K562 (cell line): ENCODE measurements around the gene MATK. TPM values are rescaled to one million over a fixed set of nuclear protein-coding genes. Genes with fewer than 3 reads are reported as not detected.

ENCODE experiments used
- ATAC-seq: fragments of 200-7000 bp; cut with Tn5 transposase; 3 replicates; pipeline ENCODE4 v1.9.1; 2020; ENCODE audit warnings: moderate library complexity
- BruUV-seq: library from RNA; stranded (reverse); fragments of 400-500 nt; replicated peaks from 2 replicates; lab custom pipeline; 2021; lab: Mats Ljungman, UMichigan
- CTCF ChIA-PET: fragments of 300-600 bp; formaldehyde crosslinking; extraction: SDS; loops from one replicate; lab custom pipeline; 2021; ENCODE audit warnings: low intra/inter-chr PET ratio; lab: Yijun Ruan, JAX
- POLR2A ChIA-PET: fragments of 300-600, 350-650 bp; sonication (Branson Sonifier 250); formaldehyde crosslinking; extraction: SDS; loops from one replicate; lab custom pipeline; 2021; ENCODE audit warnings: antibody characterized with exemption, inconsistent platforms; lab: Yijun Ruan, JAX
- DNase-seq, 4 experiments: peaks; one replicate each; pipeline versions ENCODE4 v3.0.0 to v3.0.0-alpha.2; 2011 to 2018; ENCODE audit warnings: low spot score in 3 of 4, mixed read lengths in 3 of 4; ENCODE audit errors: extremely low read depth in 1 of 4
- FAIRE-seq: peaks from 2 replicates; lab custom pipeline; 2011; peaks lifted over from hg19 to GRCh38; lab: Jason Lieb, UNC
- H2AFZ ChIP-seq: 2 replicates; pipeline ENCODE4 v1.6.0; 2011; ENCODE audit warnings: low read depth, low read length, control low read depth, inconsistent platforms
- H3K27ac ChIP-seq: fragments of 200-600 bp; 3 replicates; pipeline ENCODE4 v1.8.0; 2011; ENCODE audit warnings: low read depth, mild to moderate bottlenecking, control low read depth, inconsistent platforms, low read length, moderate library complexity, mixed read lengths; ENCODE audit errors: extremely low read depth
- H3K27me3 ChIP-seq, 2 experiments: fragments of 300-600 bp in 1 of 2; 2 replicates in 1 of 2; 3 replicates in 1 of 2; pipeline versions ENCODE4 v1.6.0 to v1.8.0; 2011; ENCODE audit warnings: inconsistent platforms in 2 of 2, low read length in 2 of 2, mild to moderate bottlenecking in 1 of 2, mixed read lengths in 1 of 2, moderate library complexity in 1 of 2; ENCODE audit not compliant: control insufficient read depth in 2 of 2, insufficient read depth in 2 of 2
- H3K36me3 ChIP-seq: fragments of 300-600 bp; 3 replicates; pipeline ENCODE4 v1.8.0; 2011; ENCODE audit warnings: mild to moderate bottlenecking, low read length, inconsistent platforms; ENCODE audit not compliant: control insufficient read depth, insufficient read depth
- H3K4me1 ChIP-seq, 2 experiments: fragments of 200-600 bp in 1 of 2; replicated peaks in 1 of 2; 2 replicates in 1 of 2; 3 replicates in 1 of 2; pipeline versions ENCODE4 v1.5.1 to v1.8.0; 2011; ENCODE audit warnings: inconsistent platforms in 2 of 2, low read length in 2 of 2, mild to moderate bottlenecking in 1 of 2, mixed read lengths in 1 of 2, moderate library complexity in 1 of 2; ENCODE audit not compliant: control insufficient read depth in 2 of 2, insufficient read depth in 2 of 2
- H3K4me2 ChIP-seq: 2 replicates; pipeline ENCODE4 v1.6.1; 2011; ENCODE audit warnings: low read length, control low read depth, inconsistent platforms, mixed read lengths; ENCODE audit not compliant: insufficient read depth
- H3K4me3 ChIP-seq: fragments of 200-600 bp; sonication (generic), shearing (Covaris generic); 2 replicates; pipeline ENCODE4 v1.5.1; 2016; ENCODE audit warnings: control low read depth, inconsistent platforms
- H3K79me2 ChIP-seq: fragments of 200-600 bp; 3 replicates; pipeline ENCODE4 v1.8.0; 2011; ENCODE audit warnings: low read length, inconsistent platforms; ENCODE audit not compliant: control insufficient read depth, insufficient read depth
- H3K9ac ChIP-seq, 2 experiments: 2 replicates each; pipeline versions ENCODE4 v1.6.0 to v1.6.1; 2011; ENCODE audit warnings: low read depth in 2 of 2, low read length in 2 of 2, control low read depth in 1 of 2, inconsistent platforms in 1 of 2, mild to moderate bottlenecking in 1 of 2, mixed read lengths in 1 of 2; ENCODE audit not compliant: insufficient read depth in 1 of 2
- H3K9me1 ChIP-seq: one replicate; pipeline ENCODE4 v1.6.0; 2011; ENCODE audit warnings: inconsistent platforms, mild to moderate bottlenecking, low read length, moderate library complexity; ENCODE audit not compliant: control insufficient read depth, insufficient read depth
- H3K9me3 ChIP-seq: replicated peaks from 2 replicates; pipeline ENCODE4 v1.5.1; 2011; ENCODE audit warnings: low read depth, low read length, inconsistent platforms; ENCODE audit not compliant: control insufficient read depth, insufficient read depth
- H4K20me1 ChIP-seq: replicated peaks from 2 replicates; pipeline ENCODE4 v1.6.1; 2011; ENCODE audit warnings: low read length, inconsistent platforms, mixed read lengths; ENCODE audit not compliant: control insufficient read depth, insufficient read depth
- CCAR2 ChIP-seq: fragments of 200-400 bp; formaldehyde crosslinking; IDR thresholded peaks from 2 replicates; pipeline ENCODE4 v1.6.1; 2017; ENCODE audit warnings: mild to moderate bottlenecking, low read depth, low read length
- FOSL1 ChIP-seq: fragments of 200-800 bp; sonication (Bioruptor generic); conservative IDR thresholded peaks from 2 replicates; pipeline ENCODE4 v1.6.1; 2016; ENCODE audit warnings: missing genetic modification characterization, missing compliant biosample characterization
- HNRNPLL ChIP-seq: fragments of 200-400 bp; formaldehyde crosslinking; IDR thresholded peaks from 2 replicates; pipeline ENCODE4 v1.6.1; 2017; ENCODE audit warnings: low read length, low read depth, mild to moderate bottlenecking; ENCODE audit not compliant: poor library complexity, severe bottlenecking
- MAX ChIP-seq: sonication (generic); formaldehyde crosslinking; IDR thresholded peaks from 2 replicates; pipeline ENCODE4 v1.9.0; 2022; ENCODE audit warnings: mild to moderate bottlenecking, missing genetic modification reagents
- OTX1 ChIP-seq: fragments of 450-650 bp; formaldehyde crosslinking; IDR thresholded peaks from 2 replicates; pipeline ENCODE4 v1.4.0; 2022; ENCODE audit warnings: mild to moderate bottlenecking
- SREBF2 ChIP-seq: sonication (generic); formaldehyde crosslinking; IDR thresholded peaks from 2 replicates; pipeline ENCODE4 v1.4.0; 2020; ENCODE audit warnings: mild to moderate bottlenecking, missing genetic modification reagents
- SRSF7 ChIP-seq: fragments of 200-400 bp; formaldehyde crosslinking; optimal IDR thresholded peaks from 2 replicates; pipeline ENCODE3; 2017; ENCODE audit warnings: mild to moderate bottlenecking, low read depth, low read length
- TCF3 ChIP-seq: sonication (generic); formaldehyde crosslinking; IDR thresholded peaks from 2 replicates; pipeline ENCODE4 v1.4.0; 2020; ENCODE audit warnings: mild to moderate bottlenecking, missing genetic modification reagents
- THAP12 ChIP-seq: fragments of 250-450 bp; sonication (Bioruptor Pico); IDR thresholded peaks from 2 replicates; pipeline ENCODE4 v1.9.0; 2021; ENCODE audit warnings: mild to moderate bottlenecking, inconsistent platforms
- ZFX ChIP-seq: sonication (generic); formaldehyde crosslinking; IDR thresholded peaks from 2 replicates; pipeline ENCODE4 v1.8.0; 2022; ENCODE audit warnings: mild to moderate bottlenecking, missing genetic modification reagents, moderate library complexity
- ZNF263 ChIP-seq: sonication (generic); formaldehyde crosslinking; IDR thresholded peaks from 2 replicates; pipeline ENCODE4 v1.8.0; 2022; ENCODE audit warnings: mild to moderate bottlenecking, missing genetic modification reagents, borderline replicate concordance
- ZZZ3 ChIP-seq: fragments of 450-650 bp; IDR thresholded peaks from 2 replicates; pipeline ENCODE4 v1.6.1; 2016; ENCODE audit warnings: antibody characterized with exemption, mild to moderate bottlenecking, moderate library complexity
- WGBS: fragments of 100-300 bp; shearing (Covaris generic); methylation state at CpG from one replicate; pipeline ENCODE4 v1.1.6; 2016; ENCODE audit warnings: low coverage, mixed read lengths; ENCODE audit not compliant: insufficient coverage; ENCODE audit errors: missing lambda C conversion rate; 5-methylcytosine and 5-hydroxymethylcytosine counted together
- in situ Hi-C: fragments of 300-500 bp; cut with MboI; formaldehyde crosslinking; loops from 4 replicates; pipeline ENCODE4 v1.15.0; 2018; ENCODE audit warnings: inconsistent platforms, mixed read lengths
- intact Hi-C: fragments of 100-400 bp; cut with micrococcal nuclease; formaldehyde crosslinking; loops from 2 replicates; pipeline ENCODE4 v1.14.2; 2022
- polyA plus RNA-seq, 8 experiments: library from polyadenylated mRNA; depleted of rRNA in 4 of 8; stranded (reverse) in 5 of 8; unstranded in 3 of 8; fragments of >200 nt; fragmentation: Nextera tagmentation in 2 of 8; fragmentation: Illumina TruSeq in 1 of 8; extraction: Ambion mirVana in 2 of 8; extraction: Trizol in 1 of 8; gene quantifications; 2 replicates each; pipeline versions ENCODE4 v1.2.1 to v1.2.3, GENCODE V29; 2011 to 2014; ENCODE audit warnings: inconsistent platforms in 1 of 8, missing spikeins in 1 of 8
- total RNA-seq, 7 experiments: library from RNA; depleted of rRNA in 6 of 7; stranded (reverse); fragments of >200 nt in 6 of 7; fragmentation: Illumina TruSeq in 2 of 7; extraction: Trizol in 2 of 7; gene quantifications; 2 replicates each; pipeline versions ENCODE4 v1.2.1 to v1.2.3, GENCODE V29; 2011 to 2021; ENCODE audit warnings: low replicate concordance in 1 of 7
- TF ChIP-seq, protein P1 (sequence below): sonication (generic); formaldehyde crosslinking; IDR thresholded peaks from 2 replicates; pipeline ENCODE4 v1.8.0; 2022; ENCODE audit warnings: mild to moderate bottlenecking, low read depth, missing genetic modification reagents
- TF ChIP-seq, protein P2 (sequence below): fragments of 250-450 bp; sonication (Bioruptor Pico); IDR thresholded peaks from 2 replicates; pipeline ENCODE4 v1.4.0; 2020; ENCODE audit warnings: mild to moderate bottlenecking, moderate library complexity, borderline replicate concordance
- TF ChIP-seq, protein P3 (sequence below): fragments of 450-650 bp; formaldehyde crosslinking; IDR thresholded peaks from 2 replicates; pipeline ENCODE4 v1.4.0; 2020; ENCODE audit warnings: mild to moderate bottlenecking, moderate library complexity

The MATK gene
- total and polyA plus RNA-seq, 9 of the 15 experiments (the other 6 are each of a cell fraction or from before 2014, with no cell fraction given), result 0.08 to 41.5 (median 21.4) TPM

DNA sequence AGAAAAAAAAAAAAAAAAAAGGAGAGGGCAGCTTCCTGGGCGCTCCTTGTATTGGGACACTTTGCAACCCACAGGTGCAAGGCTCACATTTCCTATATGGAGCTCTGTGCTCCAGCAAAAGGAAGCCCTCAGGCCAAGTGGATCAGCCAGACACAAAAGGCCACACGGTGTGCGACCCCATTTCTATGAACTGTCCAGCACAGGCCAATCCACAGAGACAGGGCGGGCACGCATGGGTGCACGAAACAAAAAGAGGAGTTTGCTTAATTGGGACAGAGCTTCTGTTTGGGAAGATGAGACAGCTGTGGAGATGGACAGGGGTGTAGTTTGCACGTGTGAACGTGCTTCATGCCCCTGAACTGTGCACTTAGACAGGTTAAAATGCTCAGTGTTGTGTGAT lies 31.6 kb upstream of the MATK start:
- no peak for ATAC-seq
- intact Hi-C loops, result no loop called here
- TF ChIP-seq TCF3 (CRISPR knock-in tag) (no peak), ZNF263 (CRISPR knock-in tag) (no peak), HNRNPLL (no peak), SREBF2 (no peak), FOSL1 (tag) (no peak), OTX1 (CRISPR knock-in tag) (no peak), ZZZ3 (no peak), ZFX (CRISPR knock-in tag) (no peak), CCAR2 (no peak), MAX (CRISPR knock-in tag) (no peak), SRSF7 (no peak), THAP12 (CRISPR knock-in tag) (no peak)
- TF ChIP-seq, protein P1, sequence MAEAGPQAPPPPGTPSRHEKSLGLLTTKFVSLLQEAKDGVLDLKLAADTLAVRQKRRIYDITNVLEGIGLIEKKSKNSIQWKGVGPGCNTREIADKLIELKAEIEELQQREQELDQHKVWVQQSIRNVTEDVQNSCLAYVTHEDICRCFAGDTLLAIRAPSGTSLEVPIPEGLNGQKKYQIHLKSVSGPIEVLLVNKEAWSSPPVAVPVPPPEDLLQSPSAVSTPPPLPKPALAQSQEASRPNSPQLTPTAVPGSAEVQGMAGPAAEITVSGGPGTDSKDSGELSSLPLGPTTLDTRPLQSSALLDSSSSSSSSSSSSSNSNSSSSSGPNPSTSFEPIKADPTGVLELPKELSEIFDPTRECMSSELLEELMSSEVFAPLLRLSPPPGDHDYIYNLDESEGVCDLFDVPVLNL, result no peak
- TF ChIP-seq, protein P2, sequence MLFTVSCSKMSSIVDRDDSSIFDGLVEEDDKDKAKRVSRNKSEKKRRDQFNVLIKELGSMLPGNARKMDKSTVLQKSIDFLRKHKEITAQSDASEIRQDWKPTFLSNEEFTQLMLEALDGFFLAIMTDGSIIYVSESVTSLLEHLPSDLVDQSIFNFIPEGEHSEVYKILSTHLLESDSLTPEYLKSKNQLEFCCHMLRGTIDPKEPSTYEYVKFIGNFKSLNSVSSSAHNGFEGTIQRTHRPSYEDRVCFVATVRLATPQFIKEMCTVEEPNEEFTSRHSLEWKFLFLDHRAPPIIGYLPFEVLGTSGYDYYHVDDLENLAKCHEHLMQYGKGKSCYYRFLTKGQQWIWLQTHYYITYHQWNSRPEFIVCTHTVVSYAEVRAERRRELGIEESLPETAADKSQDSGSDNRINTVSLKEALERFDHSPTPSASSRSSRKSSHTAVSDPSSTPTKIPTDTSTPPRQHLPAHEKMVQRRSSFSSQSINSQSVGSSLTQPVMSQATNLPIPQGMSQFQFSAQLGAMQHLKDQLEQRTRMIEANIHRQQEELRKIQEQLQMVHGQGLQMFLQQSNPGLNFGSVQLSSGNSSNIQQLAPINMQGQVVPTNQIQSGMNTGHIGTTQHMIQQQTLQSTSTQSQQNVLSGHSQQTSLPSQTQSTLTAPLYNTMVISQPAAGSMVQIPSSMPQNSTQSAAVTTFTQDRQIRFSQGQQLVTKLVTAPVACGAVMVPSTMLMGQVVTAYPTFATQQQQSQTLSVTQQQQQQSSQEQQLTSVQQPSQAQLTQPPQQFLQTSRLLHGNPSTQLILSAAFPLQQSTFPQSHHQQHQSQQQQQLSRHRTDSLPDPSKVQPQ (CRISPR knock-in tag), result no peak
- TF ChIP-seq, protein P3, sequence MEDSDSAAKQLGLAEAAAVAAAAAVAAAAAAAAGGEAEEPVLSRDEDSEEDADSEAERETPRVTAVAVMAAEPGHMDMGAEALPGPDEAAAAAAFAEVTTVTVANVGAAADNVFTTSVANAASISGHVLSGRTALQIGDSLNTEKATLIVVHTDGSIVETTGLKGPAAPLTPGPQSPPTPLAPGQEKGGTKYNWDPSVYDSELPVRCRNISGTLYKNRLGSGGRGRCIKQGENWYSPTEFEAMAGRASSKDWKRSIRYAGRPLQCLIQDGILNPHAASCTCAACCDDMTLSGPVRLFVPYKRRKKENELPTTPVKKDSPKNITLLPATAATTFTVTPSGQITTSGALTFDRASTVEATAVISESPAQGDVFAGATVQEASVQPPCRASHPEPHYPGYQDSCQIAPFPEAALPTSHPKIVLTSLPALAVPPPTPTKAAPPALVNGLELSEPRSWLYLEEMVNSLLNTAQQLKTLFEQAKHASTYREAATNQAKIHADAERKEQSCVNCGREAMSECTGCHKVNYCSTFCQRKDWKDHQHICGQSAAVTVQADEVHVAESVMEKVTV (CRISPR knock-in tag), result no peak

More for the DNA sequence above, 31.6 kb upstream of the MATK start:
- ChIA-PET POLR2A (interaction anchor here (0.5 to 0.9 kb wide), 3 partner anchors 10 to 119 kb away, joined by 3 read pairs; no protein-coding TSS in a partner anchor), CTCF (no interaction called here)
- no peaks in the 10 kb centered on the region for H4K20me1 ChIP-seq
- no peak overlapping the region for H3K27ac ChIP-seq
- no peak overlapping the region for H2AFZ ChIP-seq
- no peak overlapping the region for H3K9ac ChIP-seq
- H3K4me2 ChIP-seq, result no peak overlapping the region
- in situ Hi-C loops, result no loop called here
- H3K79me2 ChIP-seq, result no peaks in the 10 kb centered on the region
- H3K9me1 ChIP-seq, result no peaks in the 10 kb centered on the region
- no peaks in the 10 kb centered on the region; a peak in 1 of 5 replicates for H3K27me3 ChIP-seq
- peaks cover 5 to 51% of the 10 kb centered on the region in 2 experiments for H3K4me1 ChIP-seq
- DNase-seq, result no peak
- H3K9me3 ChIP-seq, result no peaks in the 10 kb centered on the region
- no peak for FAIRE-seq
- H3K36me3 ChIP-seq, result no peaks in the 10 kb centered on the region
- WGBS, result 53% methylated on average over 7 of the region's 8 CpGs
- no peak overlapping the region for H3K4me3 ChIP-seq
- BruUV-seq, result no TSS peak
